Esophagus squamous epithelium (tissue), 4 donors: ENCODE results near the gene OGDH.

Experiments used
- POLR2A ChIP-seq, 4 donors: fragments of 450-650 bp; IDR thresholded peaks; one replicate each; pipeline ENCODE4 v1.6.1; 2017; ENCODE audit warnings: antibody characterized with exemption in 4 of 4, mild to moderate bottlenecking in 4 of 4, moderate library complexity in 3 of 4
- TF ChIP-seq, protein P1 (sequence below), 6 experiments: fragments of 450-650 bp in 4 of 6; fragments of 200-600 bp in 2 of 6; sonication (generic) in 2 of 6; IDR thresholded peaks; one replicate each; pipeline ENCODE4 v1.5.1; 2016 to 2019; ENCODE audit warnings: antibody characterized with exemption in 6 of 6, mild to moderate bottlenecking in 4 of 6, moderate library complexity in 4 of 6

DNA sequence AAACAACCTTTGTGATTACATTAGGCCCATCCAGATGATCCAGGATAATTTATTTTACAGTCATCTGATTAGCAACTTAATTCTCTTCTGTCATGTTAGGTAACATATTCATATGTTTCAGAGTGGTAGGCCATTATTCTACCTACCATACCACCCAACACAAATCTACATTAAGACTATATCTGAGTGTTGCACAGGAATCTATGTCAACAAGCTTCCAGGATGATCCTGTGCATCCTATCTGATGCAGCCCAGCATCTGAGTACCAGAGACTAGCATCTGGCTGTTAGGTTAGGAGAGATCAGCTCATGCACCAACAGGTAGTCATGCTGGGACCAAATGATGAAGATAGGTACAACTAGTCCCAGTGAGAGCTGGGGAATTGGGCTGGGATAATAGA, 31.4 kb upstream of the OGDH start:
- TF ChIP-seq, protein P1, sequence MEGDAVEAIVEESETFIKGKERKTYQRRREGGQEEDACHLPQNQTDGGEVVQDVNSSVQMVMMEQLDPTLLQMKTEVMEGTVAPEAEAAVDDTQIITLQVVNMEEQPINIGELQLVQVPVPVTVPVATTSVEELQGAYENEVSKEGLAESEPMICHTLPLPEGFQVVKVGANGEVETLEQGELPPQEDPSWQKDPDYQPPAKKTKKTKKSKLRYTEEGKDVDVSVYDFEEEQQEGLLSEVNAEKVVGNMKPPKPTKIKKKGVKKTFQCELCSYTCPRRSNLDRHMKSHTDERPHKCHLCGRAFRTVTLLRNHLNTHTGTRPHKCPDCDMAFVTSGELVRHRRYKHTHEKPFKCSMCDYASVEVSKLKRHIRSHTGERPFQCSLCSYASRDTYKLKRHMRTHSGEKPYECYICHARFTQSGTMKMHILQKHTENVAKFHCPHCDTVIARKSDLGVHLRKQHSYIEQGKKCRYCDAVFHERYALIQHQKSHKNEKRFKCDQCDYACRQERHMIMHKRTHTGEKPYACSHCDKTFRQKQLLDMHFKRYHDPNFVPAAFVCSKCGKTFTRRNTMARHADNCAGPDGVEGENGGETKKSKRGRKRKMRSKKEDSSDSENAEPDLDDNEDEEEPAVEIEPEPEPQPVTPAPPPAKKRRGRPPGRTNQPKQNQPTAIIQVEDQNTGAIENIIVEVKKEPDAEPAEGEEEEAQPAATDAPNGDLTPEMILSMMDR (IDR thresholded peaks at IDR 0.05), result no peak
- TF ChIP-seq POLR2A (IDR thresholded peaks at IDR 0.05), result no peak
